Neural crest cell (in vitro differentiated cells): ENCODE data around the gene ZNF622. TPM values are rescaled to one million over a fixed set of nuclear protein-coding genes. Genes with fewer than 3 reads are reported as not detected.

Experiments
- DNase-seq: peaks from one replicate; pipeline ENCODE4 v3.0.0; 2021; ENCODE audit warnings: low read depth, mixed read lengths, low spot score
- H3K27ac Mint-ChIP-seq: one replicate; pipeline ENCODE4 v1.8.0; 2021; ENCODE audit warnings: mild to moderate bottlenecking, mixed read lengths; ENCODE audit not compliant: unreplicated experiment
- H3K27me3 Mint-ChIP-seq: 2 replicates; pipeline ENCODE4 v1.8.0; 2021; ENCODE audit warnings: low read depth, mild to moderate bottlenecking, mixed read lengths
- H3K36me3 Mint-ChIP-seq: 2 replicates; pipeline ENCODE4 v1.8.0; 2021; ENCODE audit warnings: low read depth, mild to moderate bottlenecking, mixed read lengths
- H3K4me1 Mint-ChIP-seq: 2 replicates; pipeline ENCODE4 v1.8.0; 2021; ENCODE audit warnings: mixed read lengths
- H3K4me3 Mint-ChIP-seq: one replicate; pipeline ENCODE4 v1.8.0; 2021; ENCODE audit warnings: mild to moderate bottlenecking, mixed read lengths
- H3K9me3 Mint-ChIP-seq: 2 replicates; pipeline ENCODE4 v1.8.0; 2021; ENCODE audit warnings: mixed read lengths
- CTCF ChIP-seq: fragments of 200-600 bp; sonication (generic); conservative IDR thresholded peaks from 2 replicates; pipeline ENCODE4 v1.5.0; 2021; ENCODE audit warnings: antibody characterized with exemption, mild to moderate bottlenecking
- total RNA-seq: library from RNA; stranded (reverse); gene quantifications from 2 replicates; pipeline ENCODE4 v1.2.1, GENCODE V29; 2021

ZNF622 gene
- total RNA-seq, 1 donor from 2014 or later: 24.0 TPM

GRCh38 chr5:16410338-16410737 lies 55.3 kb downstream of the ZNF622 start:
- no peaks in the 10 kb centered on the region for H3K27me3 Mint-ChIP-seq

GRCh38 chr5:16406630-16407029 lies 59.0 kb downstream of the ZNF622 start:
- Mint-ChIP-seq H3K36me3 (no peaks in the 10 kb centered on the region), H3K9me3 (peaks cover 8% of the 10 kb centered on the region), H3K4me1 (no peaks in the 10 kb centered on the region), H3K27ac (no peak overlapping the region), H3K4me3 (no peak overlapping the region), H3K27me3 (no peaks in the 10 kb centered on the region)
- no peak for DNase-seq
- TF ChIP-seq CTCF: no peak

More at GRCh38 chr5:16410338-16410737, 55.3 kb downstream of the ZNF622 start:
- TF ChIP-seq CTCF: no peak
- Mint-ChIP-seq H3K27ac (no peak overlapping the region), H3K9me3 (peaks cover 8% of the 10 kb centered on the region), H3K36me3 (no peaks in the 10 kb centered on the region), H3K4me3 (no peak overlapping the region), H3K4me1 (no peaks in the 10 kb centered on the region)
- no peak for DNase-seq

GRCh38 chr5:16406023-16406422 lies 59.6 kb downstream of the ZNF622 start:
- H3K4me1 Mint-ChIP-seq: no peaks in the 10 kb centered on the region

More at GRCh38 chr5:16406023-16406422, 59.6 kb downstream of the ZNF622 start:
- Mint-ChIP-seq H3K4me3 (no peak overlapping the region), H3K27me3 (no peaks in the 10 kb centered on the region), H3K36me3 (no peaks in the 10 kb centered on the region), H3K27ac (no peak overlapping the region), H3K9me3 (peaks cover 12% of the 10 kb centered on the region)
- no peak for TF ChIP-seq CTCF
- DNase-seq: no peak

Other genes starting within 250 kb of the ZNF622 start
- 4.6 and 6.2 TPM in 2 replicates for gene RETREG1, start 151.2 kb upstream of the ZNF622 start, total RNA-seq